Type B pancreatic cell (in vitro differentiated cells): Measurements from ENCODE around the gene ABCB8. TPM values are rescaled to one million over a fixed set of nuclear protein-coding genes. Genes with fewer than 3 reads are reported as not detected.

Experiments
- DNase-seq: peaks from one replicate; pipeline ENCODE4 v3.0.0; 2021; ENCODE audit warnings: mixed read lengths; ENCODE audit not compliant: unreplicated experiment; ENCODE audit errors: extremely low spot score
- H3K27ac Mint-ChIP-seq: 2 replicates; pipeline ENCODE4 v1.8.0; 2021; ENCODE audit warnings: mild to moderate bottlenecking, mixed read lengths
- H3K27me3 Mint-ChIP-seq: 2 replicates; pipeline ENCODE4 v1.8.0; 2021; ENCODE audit warnings: mixed read lengths
- H3K36me3 Mint-ChIP-seq: 2 replicates; pipeline ENCODE4 v1.8.0; 2021; ENCODE audit warnings: mixed read lengths
- H3K4me1 Mint-ChIP-seq: one replicate; pipeline ENCODE4 v1.8.0; 2021; ENCODE audit warnings: mixed read lengths; ENCODE audit not compliant: unreplicated experiment
- H3K4me3 Mint-ChIP-seq: 2 replicates; pipeline ENCODE4 v1.8.0; 2021; ENCODE audit warnings: mild to moderate bottlenecking, mixed read lengths
- H3K9me3 Mint-ChIP-seq: 2 replicates; pipeline ENCODE4 v1.8.0; 2021; ENCODE audit warnings: mixed read lengths
- CTCF ChIP-seq: fragments of 200-600 bp; sonication (generic); conservative IDR thresholded peaks from 2 replicates; pipeline ENCODE4 v1.5.0; 2021; ENCODE audit warnings: antibody characterized with exemption, mild to moderate bottlenecking
- total RNA-seq: library from RNA; stranded (reverse); gene quantifications from 2 replicates; pipeline ENCODE4 v1.2.1, GENCODE V29; 2021; ENCODE audit warnings: low replicate concordance

The ABCB8 gene
- total RNA-seq, 1 donor from 2014 or later: 45.5 TPM

- no peaks in the 10 kb centered on the region for H3K36me3 Mint-ChIP-seq
- no peaks in the 10 kb centered on the region for H3K9me3 Mint-ChIP-seq
- TF ChIP-seq CTCF: no peak
- DNase-seq: no peak
- no peak overlapping the region for H3K4me3 Mint-ChIP-seq
- H3K4me1 Mint-ChIP-seq: peaks cover 14% of the 10 kb centered on the region
- H3K27ac Mint-ChIP-seq: no peak overlapping the region
- no peaks in the 10 kb centered on the region for H3K27me3 Mint-ChIP-seq
Measured at GRCh38 chr7:151074817-151075661, 46.8 kb downstream of the ABCB8 start.

GRCh38 chr7:151075662-151075971 is 47.4 kb downstream of the ABCB8 start:
- TF ChIP-seq CTCF: no peak
- peaks cover 15% of the 10 kb centered on the region for H3K4me1 Mint-ChIP-seq
- no peak for DNase-seq
- H3K27ac Mint-ChIP-seq: no peak overlapping the region
- H3K4me3 Mint-ChIP-seq: no peak overlapping the region
- no peaks in the 10 kb centered on the region for H3K36me3 Mint-ChIP-seq
- no peaks in the 10 kb centered on the region for H3K27me3 Mint-ChIP-seq
- H3K9me3 Mint-ChIP-seq: no peaks in the 10 kb centered on the region

GRCh38 chr7:151075978-151076426 is 47.8 kb downstream of the ABCB8 start:
- Mint-ChIP-seq H3K27ac (no peak overlapping the region), H3K36me3 (no peaks in the 10 kb centered on the region), H3K27me3 (no peaks in the 10 kb centered on the region), H3K4me1 (peaks cover 15% of the 10 kb centered on the region), H3K9me3 (no peaks in the 10 kb centered on the region), H3K4me3 (no peak overlapping the region)
- TF ChIP-seq CTCF: no peak
- no peak for DNase-seq

GRCh38 chr7:151076863-151077704 is 48.8 kb downstream of the ABCB8 start:
- Mint-ChIP-seq H3K4me1 (peaks cover 15% of the 10 kb centered on the region), H3K27ac (no peak overlapping the region), H3K9me3 (no peaks in the 10 kb centered on the region), H3K27me3 (no peaks in the 10 kb centered on the region), H3K4me3 (no peak overlapping the region), H3K36me3 (no peaks in the 10 kb centered on the region)
- no peak for DNase-seq
- TF ChIP-seq CTCF: peak; percentile 62

GRCh38 chr7:151077705-151078232 is 49.5 kb downstream of the ABCB8 start:
- H3K4me1 Mint-ChIP-seq: peaks cover 18% of the 10 kb centered on the region
- H3K4me3 Mint-ChIP-seq: peak overlapping the region; percentile 77
- no peaks in the 10 kb centered on the region for H3K9me3 Mint-ChIP-seq
- no peaks in the 10 kb centered on the region for H3K36me3 Mint-ChIP-seq
- TF ChIP-seq CTCF: no peak
- no peak for DNase-seq
- H3K27ac Mint-ChIP-seq: peak overlapping the region; percentile 55
- no peaks in the 10 kb centered on the region for H3K27me3 Mint-ChIP-seq
